ENCODE results near the gene VTI1A. TPM values are rescaled to one million over a fixed set of nuclear protein-coding genes. Genes with fewer than 3 reads are reported as not detected.
"Not testable (repeated sequence)": the region's sequence is repeated elsewhere in the genome, so short reads cannot be mapped to it uniquely, and the experiment has no call there.

The VTI1A gene
- total RNA-seq, 4 donors from 2014 or later, result 49.3 to 84.5 (median 61.2) TPM

DNA sequence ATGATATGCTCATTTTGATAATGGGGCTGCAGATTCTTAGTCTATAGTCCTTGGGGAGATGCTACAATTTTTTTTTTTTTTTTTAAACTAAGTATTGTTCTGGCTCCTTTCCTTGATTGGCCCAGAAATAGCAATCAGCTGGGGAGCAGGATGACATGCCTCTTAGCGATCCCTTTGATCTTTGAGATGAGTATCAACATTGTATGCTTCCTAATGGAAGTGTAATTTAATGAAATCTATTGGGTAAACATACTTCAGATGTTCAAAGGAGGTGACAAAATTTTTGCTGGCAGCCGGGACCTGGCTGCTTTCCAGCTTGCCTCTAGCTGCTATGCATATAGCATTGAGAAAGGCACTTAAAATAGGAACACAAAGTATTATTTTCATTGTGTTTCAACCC lies 43.5 kb downstream of the VTI1A start:
- TF ChIP-seq, protein P1, sequence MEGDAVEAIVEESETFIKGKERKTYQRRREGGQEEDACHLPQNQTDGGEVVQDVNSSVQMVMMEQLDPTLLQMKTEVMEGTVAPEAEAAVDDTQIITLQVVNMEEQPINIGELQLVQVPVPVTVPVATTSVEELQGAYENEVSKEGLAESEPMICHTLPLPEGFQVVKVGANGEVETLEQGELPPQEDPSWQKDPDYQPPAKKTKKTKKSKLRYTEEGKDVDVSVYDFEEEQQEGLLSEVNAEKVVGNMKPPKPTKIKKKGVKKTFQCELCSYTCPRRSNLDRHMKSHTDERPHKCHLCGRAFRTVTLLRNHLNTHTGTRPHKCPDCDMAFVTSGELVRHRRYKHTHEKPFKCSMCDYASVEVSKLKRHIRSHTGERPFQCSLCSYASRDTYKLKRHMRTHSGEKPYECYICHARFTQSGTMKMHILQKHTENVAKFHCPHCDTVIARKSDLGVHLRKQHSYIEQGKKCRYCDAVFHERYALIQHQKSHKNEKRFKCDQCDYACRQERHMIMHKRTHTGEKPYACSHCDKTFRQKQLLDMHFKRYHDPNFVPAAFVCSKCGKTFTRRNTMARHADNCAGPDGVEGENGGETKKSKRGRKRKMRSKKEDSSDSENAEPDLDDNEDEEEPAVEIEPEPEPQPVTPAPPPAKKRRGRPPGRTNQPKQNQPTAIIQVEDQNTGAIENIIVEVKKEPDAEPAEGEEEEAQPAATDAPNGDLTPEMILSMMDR (IDR thresholded peaks at IDR 0.05), result no peak
- TF ChIP-seq POLR2A (IDR thresholded peaks at IDR 0.05), result no peak
- intact Hi-C loops (cut with DNase I), result no loop called here
- Histone ChIP-seq H3K36me3 (no peaks in the 10 kb centered on the region), H3K9me3 (no peaks in the 10 kb centered on the region), H3K4me1 (peaks cover 4 to 10% of the 10 kb centered on the region in 2 donors), H3K27me3 (no peaks in the 10 kb centered on the region), H3K4me3 (replicated peaks in 1 of 3) (no peak overlapping the region), H3K27ac (no peak overlapping the region)
- peak in 1 of 2 donors; percentile 6 for DNase-seq
- 36 to 40% methylated on average over 2 of the region's 2 CpGs for WGBS, 2 donors

DNA sequence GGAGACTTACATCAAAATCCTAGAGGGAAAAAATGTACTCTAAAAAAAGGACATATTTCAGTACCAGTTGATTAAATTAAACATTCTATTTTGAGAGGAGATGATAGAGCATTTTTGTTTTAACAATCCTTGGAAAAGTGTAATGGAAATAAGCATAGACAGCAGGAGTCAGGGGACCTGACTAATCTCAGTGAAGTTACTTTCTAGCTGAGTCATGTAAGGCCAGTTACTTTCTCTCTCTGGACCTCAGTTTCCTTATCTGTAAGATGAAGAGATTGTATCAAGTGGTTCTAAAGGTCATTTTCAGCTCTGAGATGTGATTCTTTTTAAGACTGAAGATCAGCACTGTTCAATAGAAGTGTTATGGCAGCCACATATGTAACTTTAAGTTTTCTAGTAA lies 44.1 kb downstream of the VTI1A start:
- no peaks in the 10 kb centered on the region for H3K9me3 ChIP-seq
- H3K27me3 ChIP-seq, result no peaks in the 10 kb centered on the region
- no peak overlapping the region for H3K4me3 ChIP-seq (replicated peaks in 1 of 3)
- peaks cover 4 to 10% of the 10 kb centered on the region in 2 donors for H3K4me1 ChIP-seq
- DNase-seq, result no peak
- no peak overlapping the region for H3K27ac ChIP-seq
- no peak for TF ChIP-seq POLR2A (IDR thresholded peaks at IDR 0.05)
- TF ChIP-seq, protein P1 (IDR thresholded peaks at IDR 0.05), result no peak
- intact Hi-C loops (cut with DNase I), result no loop called here
- no peaks in the 10 kb centered on the region for H3K36me3 ChIP-seq

DNA sequence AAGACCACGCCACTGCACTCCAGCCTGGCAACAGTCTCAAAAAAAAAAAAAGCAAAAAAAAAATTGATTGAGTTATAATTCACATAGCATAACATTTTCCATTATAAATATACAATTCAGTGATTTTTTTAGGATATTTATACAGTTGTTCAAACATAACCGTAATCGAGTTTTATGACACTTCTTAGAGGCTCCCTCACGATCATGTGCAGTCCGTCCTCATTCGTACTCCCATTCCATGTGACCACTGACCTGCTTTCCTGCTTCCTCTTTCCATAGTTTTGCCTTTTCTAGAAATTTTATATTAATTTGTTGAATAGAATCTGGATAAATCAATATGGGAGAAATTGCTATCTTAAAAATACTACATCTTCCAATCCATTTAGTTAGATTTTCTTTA lies 45.7 kb downstream of the VTI1A start:
- Histone ChIP-seq H3K27ac (no peak overlapping the region), H3K36me3 (no peaks in the 10 kb centered on the region), H3K4me3 (replicated peaks in 1 of 3) (no peak overlapping the region), H3K4me1 (peaks cover 4 to 10% of the 10 kb centered on the region in 2 donors), H3K27me3 (no peaks in the 10 kb centered on the region), H3K9me3 (no peaks in the 10 kb centered on the region)
- intact Hi-C loops (cut with DNase I), result no loop called here
- DNase-seq, result no peak
- WGBS, 2 donors, result 97 to 99% methylated on average over 6 of the region's 6 CpGs
- TF ChIP-seq, protein P1 (IDR thresholded peaks at IDR 0.05), result no peak
- TF ChIP-seq POLR2A (IDR thresholded peaks at IDR 0.05), result no peak

DNA sequence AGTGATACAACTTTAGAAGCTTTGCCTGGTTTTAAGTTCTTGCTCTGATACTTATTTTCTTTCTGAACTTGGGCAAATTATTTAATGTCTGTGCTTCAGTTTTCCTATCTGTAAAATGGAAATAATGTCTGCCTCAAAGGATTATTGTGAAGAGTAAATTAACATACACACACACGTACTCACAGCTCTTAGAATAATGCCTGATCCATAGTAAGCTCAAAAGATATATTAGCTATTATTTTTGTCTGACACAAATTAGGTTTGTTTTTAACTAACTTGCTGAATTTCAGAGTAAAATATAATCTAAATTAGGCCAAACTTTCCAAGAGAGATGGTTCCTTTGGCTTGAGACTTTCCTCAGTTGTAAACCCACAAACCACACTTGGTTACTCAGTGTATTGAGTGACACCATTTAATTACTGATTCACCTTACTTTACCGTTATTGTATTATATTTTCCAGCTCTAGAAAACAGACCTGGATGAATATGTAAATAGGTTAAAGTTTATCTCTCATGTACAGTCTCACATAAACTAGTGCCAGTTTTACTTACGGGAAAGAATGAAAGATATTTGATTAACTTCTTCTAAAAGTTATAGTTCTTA lies 50.4 kb downstream of the VTI1A start:
- no peak for DNase-seq
- intact Hi-C loops (cut with DNase I), result no loop called here
- no peak for TF ChIP-seq POLR2A (IDR thresholded peaks at IDR 0.05)
- TF ChIP-seq, protein P1 (IDR thresholded peaks at IDR 0.05), result no peak
- 91 to 93% methylated on average over 3 of the region's 3 CpGs for WGBS, 2 donors
- no peaks in the 10 kb centered on the region for H3K4me1 ChIP-seq
- no peaks in the 10 kb centered on the region for H3K27me3 ChIP-seq
- H3K27ac ChIP-seq, result no peak overlapping the region
- no peaks in the 10 kb centered on the region for H3K36me3 ChIP-seq
- no peaks in the 10 kb centered on the region for H3K9me3 ChIP-seq
- no peak overlapping the region for H3K4me3 ChIP-seq (replicated peaks in 1 of 3)

DNA sequence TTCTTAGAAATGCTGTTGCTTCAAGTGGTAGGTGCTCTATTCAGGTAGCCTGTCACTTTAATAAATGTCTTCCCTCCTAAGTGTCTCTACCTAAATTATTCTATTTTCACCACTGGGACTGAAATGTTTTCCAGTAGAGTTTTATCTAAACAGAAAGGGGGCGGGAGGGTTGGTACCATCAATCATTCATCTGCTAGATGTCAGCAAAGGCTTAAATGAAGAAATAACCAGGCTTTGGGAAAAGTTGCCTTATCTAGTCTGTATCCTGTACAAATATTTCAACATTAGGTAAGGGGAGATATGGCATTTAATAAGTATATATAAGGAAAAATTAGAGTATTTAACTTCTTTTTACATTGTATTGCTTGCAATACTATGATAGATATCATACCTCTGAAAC lies 51.8 kb downstream of the VTI1A start:
- TF ChIP-seq, protein P1 (IDR thresholded peaks at IDR 0.05), result no peak
- no peak for TF ChIP-seq POLR2A (IDR thresholded peaks at IDR 0.05)
- no peaks in the 10 kb centered on the region for H3K9me3 ChIP-seq
- no peak for DNase-seq
- WGBS, 2 donors, result 91 to 98% methylated on average over 1 of the region's 1 CpG
- H3K27ac ChIP-seq, result no peak overlapping the region
- no peaks in the 10 kb centered on the region for H3K4me1 ChIP-seq
- no peak overlapping the region for H3K4me3 ChIP-seq (replicated peaks in 1 of 3)
- H3K27me3 ChIP-seq, result no peaks in the 10 kb centered on the region
- intact Hi-C loops (cut with DNase I), result no loop called here
- H3K36me3 ChIP-seq, result no peaks in the 10 kb centered on the region

DNA sequence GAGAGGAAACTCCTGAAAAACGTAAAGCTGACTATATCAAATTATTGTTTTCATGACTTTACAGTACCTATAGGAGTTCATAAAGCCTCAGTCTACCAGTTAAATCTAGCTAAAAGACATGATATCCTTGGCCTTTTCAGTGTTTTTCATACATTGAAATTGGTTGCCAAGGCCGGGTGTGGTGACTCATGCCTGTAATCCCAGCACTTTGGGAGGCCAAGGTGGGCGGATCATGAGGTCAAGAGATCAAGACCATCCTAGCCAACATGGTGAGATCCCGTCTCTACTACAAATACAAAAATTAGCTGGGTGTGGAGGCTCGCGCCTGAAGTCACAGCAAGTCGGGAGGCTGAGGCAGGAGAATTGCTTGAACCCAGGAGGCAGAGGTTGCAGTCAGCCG lies 53.0 kb downstream of the VTI1A start:
- H3K27me3 ChIP-seq; H3K27ac ChIP-seq; H3K36me3 ChIP-seq; H3K4me1 ChIP-seq; DNase-seq; H3K4me3 ChIP-seq (replicated peaks in 1 of 3); H3K9me3 ChIP-seq; intact Hi-C loops (cut with DNase I): not testable (repeated sequence)
- WGBS, 2 donors, result 96 to 97% methylated on average over 8 of the region's 8 CpGs

Measured in thyroid gland (tissue), 4 donors.